ENCODE data around the gene GNB3.
"Not testable (repeated sequence)": the region's sequence is repeated elsewhere in the genome, so short reads cannot be mapped to it uniquely, and the experiment has no call there.

The GNB3 gene

GRCh38 chr12:6863033-6863432 is 22.3 kb downstream of the GNB3 start:
- DNase-seq (ENCODE audit: low read depth in 1 of 2, low spot score in 1 of 2) = no peak
- TF ChIP-seq SPI1 (IDR thresholded peaks at IDR 0.05; ENCODE audit: borderline replicate concordance, low read depth) = no peak
- TF ChIP-seq REST (IDR thresholded peaks at IDR 0.05; ENCODE audit: insufficient replicate concordance, low read depth) = no peak
- no peak for TF ChIP-seq POLR2AphosphoS5 (IDR thresholded peaks at IDR 0.05; ENCODE audit: low read depth)
- Histone ChIP-seq H3K27me3 (ENCODE audit: insufficient read depth, poor library complexity, severe bottlenecking) (no peaks in the 10 kb centered on the region), H3K27ac (replicated peaks) (no peak overlapping the region), H3K4me3 (replicated peaks; ENCODE audit: insufficient read depth, low read length) (no peak overlapping the region)

- no peak for TF ChIP-seq POLR2AphosphoS5 (IDR thresholded peaks at IDR 0.05; ENCODE audit: low read depth)
- no peak for TF ChIP-seq CTCF (IDR thresholded peaks at IDR 0.05; ENCODE audit: insufficient read depth, low read length)
- no peak for TF ChIP-seq SPI1 (IDR thresholded peaks at IDR 0.05; ENCODE audit: borderline replicate concordance, low read depth)
- no peak for TF ChIP-seq GABPA (IDR thresholded peaks at IDR 0.05; ENCODE audit: low read depth)
- TF ChIP-seq REST (IDR thresholded peaks at IDR 0.05; ENCODE audit: insufficient replicate concordance, low read depth) = no peak
- DNase-seq (ENCODE audit: low read depth in 1 of 2, low spot score in 1 of 2) = no peak
- no peak overlapping the region for H3K4me3 ChIP-seq (replicated peaks; ENCODE audit: insufficient read depth, low read length)
- no peaks in the 10 kb centered on the region for H3K27me3 ChIP-seq (ENCODE audit: insufficient read depth, poor library complexity, severe bottlenecking)
- no peak overlapping the region for H3K27ac ChIP-seq (replicated peaks)
These were observed 23.0 kb downstream of the GNB3 start for GRCh38 chr12:6863586-6864321.

- not testable (repeated sequence) for DNase-seq (ENCODE audit: low read depth in 1 of 2, low spot score in 1 of 2); H3K4me3 ChIP-seq (replicated peaks; ENCODE audit: insufficient read depth, low read length); H3K27me3 ChIP-seq (ENCODE audit: insufficient read depth, poor library complexity, severe bottlenecking); H3K27ac ChIP-seq (replicated peaks)
These were observed 24.6 kb downstream of the GNB3 start for GRCh38 chr12:6865307-6865706.

GRCh38 chr12:6866163-6866919 is 25.6 kb downstream of the GNB3 start:
- Histone ChIP-seq H3K27ac (replicated peaks) (peak overlapping the region; percentile 92), H3K4me3 (replicated peaks; ENCODE audit: insufficient read depth, low read length) (peak overlapping the region; percentile 93), H3K27me3 (ENCODE audit: insufficient read depth, poor library complexity, severe bottlenecking) (no peaks in the 10 kb centered on the region)
- TF ChIP-seq REST (IDR thresholded peaks at IDR 0.05; ENCODE audit: insufficient replicate concordance, low read depth) (no peak), CTCF (IDR thresholded peaks at IDR 0.05; ENCODE audit: insufficient read depth, low read length) (no peak), POLR2AphosphoS5 (IDR thresholded peaks at IDR 0.05; ENCODE audit: low read depth) (no peak), GABPA (IDR thresholded peaks at IDR 0.05; ENCODE audit: low read depth) (no peak), SPI1 (IDR thresholded peaks at IDR 0.05; ENCODE audit: borderline replicate concordance, low read depth) (no peak)
- no peak for DNase-seq (ENCODE audit: low read depth in 1 of 2, low spot score in 1 of 2)
